Colonic mucosa (tissue), 4 donors: Measurements from ENCODE around the gene DDX59. TPM values are rescaled to one million over a fixed set of nuclear protein-coding genes. Genes with fewer than 3 reads are reported as not detected.

Source experiments
- DNase-seq: peaks from one replicate; pipeline ENCODE4 v3.0.0-alpha.2; 2020
- H3K27ac ChIP-seq: fragments of 200-600 bp; one replicate; pipeline ENCODE4 v1.8.0; 2021
- H3K27me3 ChIP-seq: fragments of 200-600 bp; one replicate; pipeline ENCODE4 v1.8.0; 2021
- H3K36me3 ChIP-seq: fragments of 200-600 bp; one replicate; pipeline ENCODE4 v1.8.0; 2021
- H3K4me1 ChIP-seq: fragments of 200-600 bp; one replicate; pipeline ENCODE4 v1.8.0; 2021; ENCODE audit warnings: mild to moderate bottlenecking
- H3K4me3 ChIP-seq: fragments of 200-600 bp; one replicate; pipeline ENCODE4 v1.8.0; 2021
- H3K9ac ChIP-seq, 2 donors: one replicate each; pipeline ENCODE4 v1.7.0; 2013; ENCODE audit warnings: control low read depth in 2 of 2, low read depth in 2 of 2, low read length in 2 of 2
- H3K9me3 ChIP-seq: fragments of 200-600 bp; one replicate; pipeline ENCODE4 v1.8.0; 2021
- intact Hi-C: fragments of 100-400 bp; cut with DNase I; formaldehyde crosslinking; loops from one replicate; pipeline ENCODE4 v1.14.1; 2022
- total RNA-seq, 2 donors: library from RNA; stranded (reverse); fragmentation: NEBNext Ultra II Directional in 1 of 2; extraction: Animal tissue kit (Norgen Biotek cat#: 25700) in 1 of 2; gene quantifications; one replicate each; pipeline ENCODE4 v1.2.1, GENCODE V29; 2021
- TF ChIP-seq, protein P1 (sequence below): fragments of 200-600 bp; IDR thresholded peaks from one replicate; pipeline ENCODE4 v1.8.0; 2022; ENCODE audit warnings: antibody characterized with exemption, mild to moderate bottlenecking
- donor health status: healthy.
- donor health status: DM: no; HTN: no; CAD: no.
- donor health status: DM: no; HTN: no; CAD: no.

DDX59 gene
- total RNA-seq, 2 donors from 2014 or later: 10.2 to 14.6 TPM

DNA sequence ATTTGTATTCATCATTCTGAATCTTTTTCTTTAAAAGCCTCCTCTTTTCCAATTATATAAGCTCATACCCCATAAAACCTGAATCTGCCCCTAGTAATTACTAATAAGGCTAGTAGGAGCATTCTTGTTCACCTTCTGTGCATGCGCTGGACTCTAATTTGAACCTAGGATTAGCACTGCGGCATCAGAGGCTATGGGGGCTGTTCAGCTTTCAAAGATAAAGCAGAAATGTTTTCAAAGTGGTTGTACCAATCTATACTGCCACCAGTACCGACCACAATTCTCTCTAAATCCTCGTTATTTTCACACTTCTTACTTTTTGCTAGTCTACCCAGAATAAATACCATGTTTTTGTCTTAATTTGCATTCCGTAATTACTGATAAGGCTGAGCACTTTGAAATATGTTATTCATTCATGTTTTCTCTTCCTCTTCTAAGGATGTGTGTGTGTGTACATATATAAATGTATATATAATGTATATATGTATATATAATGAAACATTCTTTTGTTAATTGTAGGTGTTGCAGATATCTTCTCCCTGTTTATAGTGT lies 1.6 kb upstream of the DDX59 start:
- Histone ChIP-seq H3K4me3 (peak overlapping the region; percentile 81), H3K4me1 (peaks cover 4% of the 10 kb centered on the region), H3K36me3 (no peaks in the 10 kb centered on the region), H3K27me3 (no peaks in the 10 kb centered on the region), H3K9me3 (no peaks in the 10 kb centered on the region), H3K27ac (peak overlapping the region; percentile 100), H3K9ac (no peak overlapping the region)
- intact Hi-C loops: no loop called here
- DNase-seq: no peak
- TF ChIP-seq, protein P1, sequence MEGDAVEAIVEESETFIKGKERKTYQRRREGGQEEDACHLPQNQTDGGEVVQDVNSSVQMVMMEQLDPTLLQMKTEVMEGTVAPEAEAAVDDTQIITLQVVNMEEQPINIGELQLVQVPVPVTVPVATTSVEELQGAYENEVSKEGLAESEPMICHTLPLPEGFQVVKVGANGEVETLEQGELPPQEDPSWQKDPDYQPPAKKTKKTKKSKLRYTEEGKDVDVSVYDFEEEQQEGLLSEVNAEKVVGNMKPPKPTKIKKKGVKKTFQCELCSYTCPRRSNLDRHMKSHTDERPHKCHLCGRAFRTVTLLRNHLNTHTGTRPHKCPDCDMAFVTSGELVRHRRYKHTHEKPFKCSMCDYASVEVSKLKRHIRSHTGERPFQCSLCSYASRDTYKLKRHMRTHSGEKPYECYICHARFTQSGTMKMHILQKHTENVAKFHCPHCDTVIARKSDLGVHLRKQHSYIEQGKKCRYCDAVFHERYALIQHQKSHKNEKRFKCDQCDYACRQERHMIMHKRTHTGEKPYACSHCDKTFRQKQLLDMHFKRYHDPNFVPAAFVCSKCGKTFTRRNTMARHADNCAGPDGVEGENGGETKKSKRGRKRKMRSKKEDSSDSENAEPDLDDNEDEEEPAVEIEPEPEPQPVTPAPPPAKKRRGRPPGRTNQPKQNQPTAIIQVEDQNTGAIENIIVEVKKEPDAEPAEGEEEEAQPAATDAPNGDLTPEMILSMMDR: no peak

DNA sequence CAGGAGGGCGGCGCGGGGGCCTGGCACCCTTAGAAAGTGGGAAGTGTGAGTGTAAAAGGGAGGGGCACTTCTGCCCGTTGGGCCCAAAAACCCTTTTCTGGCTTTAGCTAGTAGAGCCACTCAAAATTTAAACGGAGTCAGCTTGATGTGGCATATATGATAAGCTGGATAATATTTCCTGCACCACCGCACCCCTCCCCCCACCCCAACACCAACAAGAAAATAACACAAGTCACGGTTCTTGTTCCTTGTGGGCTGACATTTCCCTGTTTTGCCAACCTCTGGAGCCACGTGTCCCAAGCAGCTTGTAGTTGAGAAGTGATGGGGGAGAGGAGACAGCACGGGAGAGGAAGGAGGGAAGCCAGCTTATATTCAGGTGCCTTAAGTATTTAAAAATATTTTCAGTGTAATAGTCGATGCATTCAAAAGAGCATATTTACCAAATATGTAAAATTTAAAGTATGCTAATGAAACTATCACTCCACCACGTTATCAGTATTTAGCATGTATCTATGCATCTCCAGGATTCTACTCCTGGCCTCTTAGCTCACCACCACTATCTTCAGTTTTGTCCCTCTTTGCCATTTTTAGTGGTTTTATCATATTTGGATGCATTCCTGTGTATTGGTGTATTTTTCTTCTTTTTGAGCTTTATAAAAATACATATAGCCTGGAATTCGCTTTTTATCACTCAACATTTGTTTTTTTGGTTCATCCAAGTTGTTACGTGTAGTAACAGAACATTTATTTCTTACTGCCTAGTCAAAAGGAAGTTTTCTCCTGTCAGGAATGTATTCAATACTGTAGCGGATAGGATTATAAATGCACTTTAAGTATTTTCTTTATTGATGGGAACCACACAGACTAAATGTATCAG lies 773 bp upstream of the DDX59 start:
- intact Hi-C loops: no loop called here
- H3K9me3 ChIP-seq: no peaks in the 10 kb centered on the region
- TF ChIP-seq, protein P1: no peak

DNA sequence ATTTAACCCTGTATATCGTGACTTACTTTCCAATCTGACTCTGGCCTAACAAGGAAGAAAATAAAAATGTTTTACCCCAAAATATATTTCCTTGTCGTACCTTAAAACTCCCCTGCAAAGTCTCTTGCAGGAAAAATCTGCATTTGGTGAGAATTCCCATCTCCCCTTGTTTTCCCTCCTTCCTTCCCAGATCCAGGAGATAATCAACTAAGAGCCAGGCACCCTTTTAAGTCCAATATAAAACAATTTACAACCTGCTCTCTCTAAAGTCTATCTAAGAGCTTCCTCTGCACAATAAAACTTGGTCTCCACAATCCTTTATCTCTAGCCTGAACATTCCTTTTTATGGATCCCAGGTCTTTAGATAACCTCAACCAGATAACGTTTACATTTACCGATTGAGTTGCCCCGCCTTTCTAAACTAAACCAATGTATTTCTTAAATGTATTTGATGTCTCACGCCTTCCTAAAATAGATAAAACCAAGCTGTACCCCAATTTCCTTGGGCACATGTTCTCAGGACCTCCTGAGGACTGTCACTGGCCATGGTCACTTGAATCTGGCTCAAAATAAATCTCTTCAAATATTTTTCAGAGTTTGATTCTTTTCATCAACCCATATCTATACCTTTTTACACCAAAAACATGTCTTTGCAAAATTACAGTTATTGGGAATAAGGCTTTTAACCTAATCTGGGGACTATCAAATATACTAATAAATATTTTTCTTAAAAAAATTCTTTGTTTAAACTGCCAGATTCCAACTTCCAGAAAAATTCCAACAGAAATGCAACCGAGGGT lies 993 bp downstream of the DDX59 start:
- peak overlapping the region; percentile 100 for H3K27ac ChIP-seq
- intact Hi-C loops: no loop called here
- H3K9ac ChIP-seq: peak overlapping the region; percentile 63 to 100

More for the DNA sequence above, 773 bp upstream of the DDX59 start:
- DNase-seq: peak; percentile 61
- peaks cover 4% of the 10 kb centered on the region for H3K4me1 ChIP-seq
- H3K9ac ChIP-seq: peak overlapping the region; percentile 80 to 91
- no peaks in the 10 kb centered on the region for H3K36me3 ChIP-seq
- peak overlapping the region; percentile 81 for H3K4me3 ChIP-seq
- H3K27me3 ChIP-seq: no peaks in the 10 kb centered on the region
- peak overlapping the region; percentile 100 for H3K27ac ChIP-seq

DNA sequence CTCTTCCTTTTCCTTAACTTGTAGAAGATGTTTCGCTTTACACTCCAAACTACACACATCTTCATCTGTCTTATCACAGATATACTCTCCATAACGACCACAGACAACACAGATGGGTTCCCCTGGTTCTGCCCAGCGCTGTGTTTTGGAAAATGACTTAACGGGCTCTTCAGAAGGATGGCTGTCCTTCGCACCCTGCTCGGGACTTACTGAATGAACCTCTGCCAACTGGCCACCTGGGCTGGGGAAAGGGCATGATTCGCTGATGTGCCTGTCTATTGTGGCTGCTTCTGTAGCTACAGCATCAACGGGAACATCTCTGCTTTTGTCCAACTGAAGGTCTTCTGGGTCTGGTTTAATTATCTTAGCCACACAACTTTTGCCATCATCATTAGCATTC lies 3.4 kb downstream of the DDX59 start:
- Histone ChIP-seq H3K27me3 (no peaks in the 10 kb centered on the region), H3K27ac (no peak overlapping the region), H3K4me1 (peaks cover 4% of the 10 kb centered on the region), H3K4me3 (no peak overlapping the region), H3K9me3 (no peaks in the 10 kb centered on the region), H3K9ac (no peak overlapping the region), H3K36me3 (no peaks in the 10 kb centered on the region)
- no peak for DNase-seq
- TF ChIP-seq, protein P1: no peak
- intact Hi-C loops: no loop called here

More for the DNA sequence above, 993 bp downstream of the DDX59 start:
- Histone ChIP-seq H3K9me3 (no peaks in the 10 kb centered on the region), H3K27me3 (no peaks in the 10 kb centered on the region), H3K36me3 (no peaks in the 10 kb centered on the region), H3K4me3 (peak overlapping the region; percentile 81), H3K4me1 (peaks cover 4% of the 10 kb centered on the region)
- no peak for DNase-seq
- TF ChIP-seq, protein P1: no peak

DNA sequence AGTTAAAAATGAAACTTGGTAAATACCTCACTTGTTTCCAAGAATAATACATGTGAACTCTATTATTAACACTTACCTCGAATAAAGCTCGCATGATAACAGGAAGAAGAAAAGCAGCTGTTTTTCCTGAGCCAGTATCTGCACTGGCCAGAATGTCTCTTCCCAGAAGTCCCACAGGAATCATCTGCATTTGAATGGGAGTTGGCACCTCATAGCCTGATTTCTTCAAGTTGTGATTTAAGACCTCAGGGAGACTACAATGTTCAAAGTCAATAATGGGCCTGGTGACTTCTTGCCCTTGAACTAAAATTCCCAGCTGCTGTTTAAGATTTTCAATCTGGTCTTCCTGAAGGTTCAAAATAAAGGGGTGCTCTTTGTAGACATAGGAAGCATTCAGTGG lies 3.8 kb downstream of the DDX59 start:
- Histone ChIP-seq H3K27ac (no peak overlapping the region), H3K36me3 (no peaks in the 10 kb centered on the region), H3K4me3 (no peak overlapping the region), H3K27me3 (no peaks in the 10 kb centered on the region), H3K4me1 (peaks cover 4% of the 10 kb centered on the region), H3K9ac (no peak overlapping the region), H3K9me3 (no peaks in the 10 kb centered on the region)
- intact Hi-C loops: no loop called here
- no peak for DNase-seq
- TF ChIP-seq, protein P1: no peak
